GM12874 (cell line): ENCODE measurements around the gene CECR2.

Source experiments
- TF ChIP-seq, protein P1 (sequence below): IDR thresholded peaks from 2 replicates; pipeline ENCODE4 v1.5.1; 2011; ENCODE audit warnings: low read depth, mild to moderate bottlenecking, control low read depth, low read length, moderate library complexity; ENCODE audit not compliant: insufficient read depth

The CECR2 gene

DNA sequence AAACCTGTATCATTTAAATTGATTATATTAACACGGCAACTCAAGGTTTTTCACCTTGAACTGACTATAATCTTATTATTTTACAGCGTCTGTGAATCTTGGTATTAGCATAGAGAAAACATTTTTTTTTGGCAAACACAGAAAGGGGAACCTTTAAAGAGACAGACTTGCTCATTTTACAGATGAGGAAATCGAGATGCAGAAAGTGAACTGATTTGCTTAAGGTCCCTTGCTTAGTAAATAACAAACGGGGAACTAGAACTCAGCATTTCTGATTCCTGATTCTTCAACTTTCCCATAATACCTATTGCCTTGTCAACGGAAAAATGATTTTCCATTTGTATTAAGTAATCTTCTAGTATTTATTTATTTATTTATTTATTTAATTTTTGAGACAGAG lies 33.2 kb upstream of the CECR2 start:
- TF ChIP-seq, protein P1, sequence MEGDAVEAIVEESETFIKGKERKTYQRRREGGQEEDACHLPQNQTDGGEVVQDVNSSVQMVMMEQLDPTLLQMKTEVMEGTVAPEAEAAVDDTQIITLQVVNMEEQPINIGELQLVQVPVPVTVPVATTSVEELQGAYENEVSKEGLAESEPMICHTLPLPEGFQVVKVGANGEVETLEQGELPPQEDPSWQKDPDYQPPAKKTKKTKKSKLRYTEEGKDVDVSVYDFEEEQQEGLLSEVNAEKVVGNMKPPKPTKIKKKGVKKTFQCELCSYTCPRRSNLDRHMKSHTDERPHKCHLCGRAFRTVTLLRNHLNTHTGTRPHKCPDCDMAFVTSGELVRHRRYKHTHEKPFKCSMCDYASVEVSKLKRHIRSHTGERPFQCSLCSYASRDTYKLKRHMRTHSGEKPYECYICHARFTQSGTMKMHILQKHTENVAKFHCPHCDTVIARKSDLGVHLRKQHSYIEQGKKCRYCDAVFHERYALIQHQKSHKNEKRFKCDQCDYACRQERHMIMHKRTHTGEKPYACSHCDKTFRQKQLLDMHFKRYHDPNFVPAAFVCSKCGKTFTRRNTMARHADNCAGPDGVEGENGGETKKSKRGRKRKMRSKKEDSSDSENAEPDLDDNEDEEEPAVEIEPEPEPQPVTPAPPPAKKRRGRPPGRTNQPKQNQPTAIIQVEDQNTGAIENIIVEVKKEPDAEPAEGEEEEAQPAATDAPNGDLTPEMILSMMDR, result no peak

- TF ChIP-seq, protein P1, result no peak
Measured at GRCh38 chr22:17337639-17338038, 31.6 kb upstream of the CECR2 start.

DNA sequence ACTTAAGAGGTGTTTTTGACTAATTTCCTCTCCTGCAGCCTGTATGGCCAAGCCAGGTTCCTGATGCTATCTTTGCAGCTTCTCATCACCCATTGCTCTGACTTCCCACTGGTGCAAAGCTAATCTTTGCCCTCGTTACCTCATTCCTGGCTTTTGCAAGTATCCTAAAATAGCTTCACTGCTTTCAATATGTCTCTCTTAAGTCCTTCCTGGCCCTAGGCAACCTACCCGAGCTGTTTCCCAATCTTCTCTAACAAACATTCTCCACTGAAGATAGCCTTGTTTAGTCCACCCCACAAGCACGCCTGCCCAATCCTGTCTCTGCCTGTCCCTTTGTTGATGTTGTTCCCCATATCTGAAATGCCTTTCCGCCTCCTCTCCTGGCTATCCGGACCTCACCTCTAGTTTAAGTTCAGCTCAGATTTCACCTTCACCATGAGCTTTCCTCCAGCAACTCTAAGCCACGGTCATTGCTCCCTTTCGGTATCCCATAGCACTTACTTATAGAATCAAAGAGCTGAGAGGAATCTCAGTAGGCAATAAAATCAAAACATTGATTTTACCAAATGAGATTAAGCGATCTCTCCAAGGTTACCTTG lies 30.1 kb upstream of the CECR2 start:
- TF ChIP-seq, protein P1, result no peak

DNA sequence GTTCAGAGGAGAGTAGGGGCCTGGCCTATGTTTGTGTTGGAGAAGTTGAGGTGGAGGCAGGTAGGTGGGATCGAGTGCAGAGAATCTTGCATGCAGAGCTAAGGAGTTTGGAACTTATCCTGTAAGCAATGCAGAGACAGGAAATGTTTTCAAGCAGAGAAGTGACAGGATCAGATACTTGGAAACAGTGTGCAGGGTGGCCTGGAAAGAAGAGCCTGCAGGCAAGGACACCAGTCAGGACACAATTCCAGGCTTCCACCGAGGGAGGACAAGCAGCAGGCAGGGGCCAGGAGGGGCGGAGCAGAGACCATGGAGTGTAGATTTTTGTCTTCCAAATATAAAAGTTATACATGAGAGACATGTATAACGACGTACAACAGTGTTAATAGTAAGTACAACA lies 26.9 kb upstream of the CECR2 start:
- TF ChIP-seq, protein P1, result no peak

- TF ChIP-seq, protein P1, result 0 out of 2 replicates have a peak, but pooled peaks have one; percentile 17
Measured at GRCh38 chr22:17343766-17344165, 25.5 kb upstream of the CECR2 start.

- TF ChIP-seq, protein P1, result no peak
Measured at GRCh38 chr22:17346578-17346977, 22.7 kb upstream of the CECR2 start.

DNA sequence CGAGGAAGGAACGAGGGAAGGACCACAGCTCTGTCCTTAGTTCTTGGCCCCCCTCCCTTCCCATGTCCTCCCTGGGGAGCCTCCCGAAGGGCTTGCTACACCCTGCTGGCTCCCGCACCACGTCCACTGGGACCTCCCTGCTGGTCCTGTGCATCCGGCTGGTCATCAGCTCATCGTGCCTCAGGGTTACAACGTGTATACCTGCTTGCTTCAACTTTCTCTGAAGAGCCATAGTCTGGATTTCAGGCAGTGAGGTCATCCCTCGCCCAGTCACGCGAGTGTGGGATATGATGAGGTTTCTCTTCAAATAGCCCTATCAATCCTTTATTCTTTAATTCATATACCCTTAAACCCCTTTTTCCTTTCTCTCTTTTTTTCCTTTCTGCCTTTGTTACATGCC lies 21.5 kb upstream of the CECR2 start:
- TF ChIP-seq, protein P1, result no peak
